Panc1 (cell line): ENCODE data around the gene PAPOLG.

ENCODE experiments used
- CTCF ChIP-seq: fragments of 450-650 bp; IDR thresholded peaks from 2 replicates; pipeline ENCODE4 v1.5.1; 2017; ENCODE audit warnings: mild to moderate bottlenecking
- TCF7L2 ChIP-seq: IDR thresholded peaks from 2 replicates; pipeline ENCODE4 v1.6.1; 2011; ENCODE audit warnings: mild to moderate bottlenecking, low read depth, low read length, inconsistent platforms

GRCh38 chr2:60811491-60812375 is 55.7 kb downstream of the PAPOLG start:
- TF ChIP-seq CTCF = no peak
- no peak for TF ChIP-seq TCF7L2
